Measurements from ENCODE around the gene TFEB.

TFEB gene

DNA sequence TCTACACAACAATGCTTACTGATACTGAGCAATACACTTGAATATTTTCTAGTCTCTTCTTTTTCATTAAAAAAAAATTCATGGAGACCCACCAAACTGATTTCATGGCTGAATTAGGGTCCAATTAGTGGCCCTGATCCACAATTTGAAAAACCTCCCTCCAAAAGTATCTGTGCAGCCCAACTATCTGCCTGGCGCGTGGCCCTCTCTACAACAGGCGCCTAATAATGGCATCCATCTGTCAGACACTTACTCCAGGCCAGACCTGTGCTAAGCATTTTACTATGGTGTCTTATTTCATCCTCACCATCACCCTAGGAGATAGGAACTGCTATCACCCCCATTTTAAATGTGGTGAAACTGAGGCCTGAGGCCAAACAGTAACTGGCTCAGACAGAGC is 14.0 kb downstream of the TFEB start:
- DNase-seq, result no peak

DNA sequence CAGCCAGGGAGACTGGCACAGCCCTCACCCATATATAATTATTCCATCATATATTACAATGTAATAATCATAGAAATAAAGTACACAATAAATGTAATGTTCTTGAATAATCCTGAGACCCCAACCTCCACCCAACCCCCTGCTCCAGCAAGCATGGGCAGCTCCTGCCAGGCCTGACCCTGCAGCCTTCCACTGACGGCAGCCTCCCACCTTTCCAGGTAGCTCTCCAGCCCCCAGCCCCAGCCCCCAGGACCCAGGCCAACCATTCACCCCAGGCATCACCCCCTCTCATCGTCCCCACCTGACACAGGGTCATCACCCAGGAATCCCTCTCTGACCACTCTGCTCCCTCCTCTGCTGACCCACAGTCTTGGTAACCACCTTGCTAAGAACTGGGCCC is 14.6 kb downstream of the TFEB start:
- no peak for DNase-seq

DNA sequence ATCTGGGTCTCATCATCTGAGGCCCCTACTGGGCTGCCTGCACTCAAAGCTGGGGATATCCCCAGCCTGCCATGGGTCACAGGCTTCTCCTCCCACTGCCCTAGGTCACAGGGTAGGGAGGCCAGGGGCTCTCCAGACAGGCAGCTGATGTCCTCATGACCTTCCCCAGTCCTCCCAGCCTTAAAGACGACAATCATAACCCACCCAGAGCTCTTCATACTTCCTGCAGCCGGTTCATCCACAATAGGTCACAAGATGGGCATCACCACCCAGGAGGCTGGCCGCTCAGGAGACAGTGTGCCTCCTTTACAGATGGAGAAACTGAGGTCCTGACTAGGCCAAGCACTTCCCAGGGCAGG is 15.2 kb downstream of the TFEB start:
- no peak for DNase-seq

DNA sequence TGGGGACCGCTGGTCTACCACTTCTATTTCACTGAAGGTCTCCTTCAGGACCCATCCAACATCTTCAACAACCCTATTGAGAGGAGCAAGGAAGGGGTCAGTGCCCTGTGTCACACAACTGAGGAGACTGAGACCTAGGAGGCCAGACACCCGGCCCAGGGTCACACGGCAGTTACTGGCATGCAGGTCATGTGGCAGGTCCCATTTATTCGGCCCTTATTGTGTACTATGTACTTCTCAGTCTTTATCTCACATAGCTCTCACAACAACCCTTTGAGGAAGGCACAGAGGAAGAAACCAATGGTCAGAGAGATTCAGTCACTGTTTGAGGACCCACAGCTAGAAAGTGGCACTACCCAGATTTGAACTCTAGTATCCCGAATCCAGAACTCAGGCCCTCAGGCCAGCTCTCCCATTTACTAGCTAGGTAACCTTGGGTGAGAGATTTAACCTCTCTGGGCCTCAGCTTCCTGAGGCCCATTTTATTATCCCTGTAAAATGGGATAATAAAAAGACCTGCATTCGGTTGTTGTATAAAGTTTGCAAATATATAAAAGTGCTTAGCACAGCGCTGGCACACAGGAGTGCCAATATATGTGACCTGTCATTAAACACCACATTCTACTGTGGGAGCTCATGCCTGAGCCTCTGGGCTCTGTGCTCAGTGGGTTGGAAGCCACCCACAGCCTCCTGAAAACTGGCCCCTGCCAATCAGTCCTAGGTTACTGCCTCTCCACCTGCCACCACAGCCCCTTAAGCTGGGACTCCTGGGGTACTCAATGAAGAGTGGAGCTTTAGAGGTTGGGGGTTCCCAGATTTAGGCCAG is 15.8 kb downstream of the TFEB start:
- no peak for DNase-seq

DNA sequence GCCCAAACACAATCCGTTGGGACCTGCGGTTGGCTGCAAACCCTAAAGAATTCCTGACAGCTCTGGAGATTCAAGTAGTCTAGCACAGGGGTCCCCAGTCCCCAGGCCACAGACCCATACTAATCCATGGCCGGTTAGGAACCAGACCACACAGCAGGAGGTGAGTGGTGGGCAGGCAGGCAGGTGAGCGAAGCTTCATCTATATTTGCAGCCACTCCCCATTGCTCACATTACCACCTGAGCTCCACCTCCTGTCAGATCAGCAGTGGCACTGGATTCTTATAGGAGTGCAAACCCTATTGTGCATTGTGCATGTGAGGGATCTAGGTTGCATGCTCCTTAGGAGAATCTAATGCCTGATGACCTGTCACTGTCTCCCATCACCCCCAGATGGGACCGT is 16.6 kb downstream of the TFEB start:
- DNase-seq, result no peak

DNA sequence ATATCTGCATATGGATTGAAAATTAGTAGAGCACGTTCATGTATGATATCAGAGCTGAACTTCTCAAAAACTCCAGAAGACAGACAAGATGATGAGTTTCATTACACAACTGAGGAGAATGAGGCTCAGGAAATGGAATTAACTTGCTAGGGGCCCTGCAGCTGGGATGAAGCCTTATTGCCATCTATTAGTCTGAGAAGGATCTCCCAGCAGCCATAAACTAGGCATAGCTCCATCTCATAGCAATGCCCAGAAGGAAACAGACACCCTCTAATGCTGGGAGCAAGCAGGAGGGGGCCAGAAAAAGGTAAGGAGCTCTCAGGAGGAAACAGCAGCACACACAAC is 18.0 kb downstream of the TFEB start:
- no peak for DNase-seq

DNA sequence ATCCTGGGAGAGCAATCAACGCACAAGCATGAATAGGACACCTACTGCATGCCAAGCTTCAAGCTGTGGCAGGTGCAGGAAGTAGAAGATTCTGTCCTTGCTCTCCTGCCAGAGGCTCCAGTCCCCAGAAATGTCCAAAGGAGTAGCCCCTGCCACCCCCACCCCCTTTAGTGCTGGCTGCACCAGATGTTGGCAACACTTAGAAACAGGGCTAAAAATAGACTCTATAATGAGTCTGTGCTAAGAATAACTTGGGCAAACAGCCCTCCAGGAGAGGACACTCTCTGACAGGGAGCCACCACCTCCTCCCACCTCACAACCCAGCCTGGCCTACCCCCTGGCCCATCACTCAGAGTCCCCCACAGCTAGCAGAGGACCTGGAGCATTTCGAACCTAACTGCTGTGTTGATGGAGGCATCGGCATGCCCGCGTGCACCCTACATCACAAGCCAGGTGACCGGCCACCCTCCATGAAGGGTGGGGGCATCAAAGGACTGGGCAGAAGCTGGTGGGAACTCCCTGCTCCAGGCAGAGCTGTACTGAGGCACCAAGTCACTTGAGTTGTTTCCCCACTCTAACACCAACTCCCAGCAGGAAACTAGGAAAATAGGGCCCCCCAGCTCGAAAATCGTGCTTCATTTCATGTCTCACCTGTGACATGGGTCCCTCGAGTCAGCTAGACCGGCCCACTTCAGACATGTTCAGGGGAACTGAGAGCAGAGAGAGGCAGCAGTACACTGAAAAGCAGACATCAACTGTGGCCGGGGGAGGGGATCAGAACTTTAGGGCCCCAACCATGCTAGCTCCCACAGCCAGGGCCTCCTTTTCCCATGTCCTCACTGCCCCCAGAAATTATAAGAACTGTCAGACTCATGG is 18.7 kb downstream of the TFEB start:
- DNase-seq, result peak in 1 of 2 experiments; percentile 3

DNA sequence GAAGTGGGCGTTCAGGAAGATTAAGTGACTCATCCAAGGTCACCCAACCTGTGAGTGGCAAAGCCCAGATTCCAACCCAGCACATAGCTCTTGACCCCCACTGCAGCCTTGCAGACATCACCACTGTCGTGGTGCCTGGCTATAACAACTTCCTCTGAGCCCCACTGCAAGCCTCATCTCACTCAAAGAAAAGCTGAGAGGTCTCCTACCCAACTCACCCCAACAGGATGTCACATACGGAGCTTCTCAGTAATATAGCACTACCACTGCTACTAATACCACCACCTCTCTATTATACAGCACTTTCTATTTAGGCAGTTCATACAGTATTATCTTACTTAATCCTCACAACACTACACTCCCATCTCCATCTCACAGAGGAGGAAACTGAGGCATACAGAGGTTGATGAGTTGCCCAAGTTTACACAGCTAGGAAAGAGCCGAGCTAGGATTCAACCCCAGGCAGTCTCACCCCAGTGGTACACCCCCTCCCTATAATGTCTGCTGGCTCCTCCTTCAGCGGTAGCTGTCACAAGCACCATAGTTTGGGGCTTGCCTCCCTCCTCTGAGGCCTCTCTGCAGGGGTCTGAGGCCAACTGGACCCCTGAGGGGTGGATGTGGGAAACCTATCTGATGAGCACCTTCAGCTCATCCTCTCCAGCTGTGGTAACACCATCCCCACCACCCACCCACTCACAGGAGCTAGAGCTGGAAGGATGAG is 19.5 kb downstream of the TFEB start:
- DNase-seq, result no peak

DNA sequence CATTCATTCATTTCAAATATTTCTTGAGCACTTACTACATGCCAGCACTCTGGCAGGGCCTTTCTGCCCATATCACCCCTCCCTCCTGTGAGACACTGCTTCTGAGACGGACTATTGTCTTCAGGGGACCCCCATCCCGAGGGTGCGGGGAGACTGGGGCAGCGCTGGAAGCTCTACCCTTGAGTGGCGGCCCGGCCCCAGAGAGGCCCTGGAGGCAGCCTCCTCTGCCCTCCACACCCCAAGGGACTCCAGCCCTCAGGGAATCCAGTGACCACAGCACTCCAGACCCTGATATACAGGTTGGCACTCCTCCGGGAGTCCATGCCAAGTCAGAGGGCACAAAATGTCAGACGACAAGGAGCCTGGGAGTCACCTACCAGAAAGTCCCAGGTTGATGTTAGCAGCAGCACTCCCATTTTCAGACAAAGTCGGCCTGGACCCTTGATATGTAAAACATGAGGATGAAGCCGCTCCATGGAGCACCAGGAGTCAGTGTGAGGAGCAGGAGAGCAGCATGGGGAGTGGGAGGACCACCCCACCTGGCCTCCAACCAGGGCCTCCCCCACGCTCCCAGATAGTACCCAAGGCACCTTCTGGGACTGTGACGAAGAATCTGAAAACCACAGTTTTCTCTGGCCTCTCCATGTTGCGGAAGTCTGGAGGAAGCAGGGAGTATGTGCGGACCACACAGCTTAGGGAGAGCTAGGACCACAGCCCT is 20.7 kb downstream of the TFEB start:
- DNase-seq, result no peak

DNA sequence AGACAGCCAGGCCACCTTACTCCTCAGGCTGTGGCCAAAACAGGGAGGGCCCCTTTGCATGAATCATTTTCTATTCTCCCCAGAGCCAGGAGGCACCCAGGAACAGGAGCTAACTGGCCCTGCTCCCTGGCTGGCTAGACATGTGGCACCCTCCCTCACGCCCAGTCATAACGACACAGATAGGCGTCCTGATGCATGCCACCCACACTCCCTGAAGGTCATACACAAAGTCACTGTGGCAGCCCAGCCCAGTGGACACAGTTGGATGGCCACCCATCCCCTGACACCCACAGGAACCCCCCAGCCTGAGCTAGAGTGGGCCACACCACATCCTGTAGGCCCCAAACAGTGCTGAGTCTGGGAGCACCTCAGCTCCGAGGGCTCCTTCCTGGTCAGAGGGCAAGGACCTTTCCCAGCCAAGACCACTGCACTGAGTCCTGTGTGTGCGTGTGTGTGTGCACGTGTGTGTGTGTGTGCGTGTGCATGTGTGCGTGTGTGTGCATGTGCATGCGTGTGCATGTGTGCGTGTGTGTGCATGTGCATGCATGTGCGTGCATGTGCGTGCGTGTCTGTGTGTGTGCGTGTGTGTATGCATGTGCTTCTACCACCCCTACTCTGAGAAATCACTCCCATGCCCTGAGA is 21.6 kb downstream of the TFEB start:
- DNase-seq, result no peak

DNA sequence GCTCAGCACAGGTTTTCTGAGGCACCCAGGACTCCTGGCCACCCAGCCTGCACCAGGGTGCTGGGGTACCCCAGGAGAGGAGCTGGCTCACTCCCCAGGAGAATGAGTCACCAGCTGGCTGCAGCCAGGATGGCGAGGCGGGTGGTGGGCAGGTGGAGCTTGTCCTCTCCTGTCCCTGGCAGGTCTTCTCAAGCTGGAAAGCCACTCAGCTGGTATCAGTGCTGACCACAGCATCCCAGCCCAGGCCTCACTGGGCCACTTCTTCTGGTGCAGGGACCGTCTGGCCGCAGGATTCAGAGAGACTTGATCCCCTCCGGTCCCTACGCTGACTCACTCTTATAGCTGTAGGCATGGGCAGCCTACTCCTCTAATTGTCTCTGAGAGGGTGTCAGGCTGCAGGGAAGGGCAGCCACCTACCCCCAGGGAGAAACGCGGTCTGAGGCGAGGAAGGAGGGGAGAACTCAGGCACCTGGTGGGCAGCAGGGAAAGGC is 22.2 kb downstream of the TFEB start:
- peak in 1 of 2 experiments; percentile 27 for DNase-seq

DNA sequence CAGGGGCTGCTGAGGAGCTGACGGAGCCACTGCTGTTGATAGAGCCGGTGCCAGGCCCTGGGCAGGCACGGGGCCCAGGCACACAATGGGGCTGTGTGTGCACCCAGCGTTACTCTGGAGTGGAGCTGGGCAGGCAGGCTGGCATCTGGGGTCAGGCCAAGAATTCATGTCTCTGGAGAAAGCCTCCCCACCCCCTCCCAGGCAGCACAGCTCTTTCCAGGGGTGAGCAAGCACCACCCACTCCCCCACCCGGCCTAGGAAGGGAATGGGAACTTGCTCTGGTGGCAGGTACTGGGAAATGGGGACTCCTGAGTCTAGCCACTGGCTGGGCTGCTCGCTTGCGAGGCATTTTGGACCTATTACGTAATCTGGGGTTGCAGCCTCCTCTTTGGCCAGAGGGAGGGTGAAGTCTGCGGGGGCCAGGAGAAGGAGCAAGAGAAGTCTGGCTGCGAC is 22.7 kb downstream of the TFEB start:
- DNase-seq, result peak in 1 of 2 experiments; percentile 16

DNA sequence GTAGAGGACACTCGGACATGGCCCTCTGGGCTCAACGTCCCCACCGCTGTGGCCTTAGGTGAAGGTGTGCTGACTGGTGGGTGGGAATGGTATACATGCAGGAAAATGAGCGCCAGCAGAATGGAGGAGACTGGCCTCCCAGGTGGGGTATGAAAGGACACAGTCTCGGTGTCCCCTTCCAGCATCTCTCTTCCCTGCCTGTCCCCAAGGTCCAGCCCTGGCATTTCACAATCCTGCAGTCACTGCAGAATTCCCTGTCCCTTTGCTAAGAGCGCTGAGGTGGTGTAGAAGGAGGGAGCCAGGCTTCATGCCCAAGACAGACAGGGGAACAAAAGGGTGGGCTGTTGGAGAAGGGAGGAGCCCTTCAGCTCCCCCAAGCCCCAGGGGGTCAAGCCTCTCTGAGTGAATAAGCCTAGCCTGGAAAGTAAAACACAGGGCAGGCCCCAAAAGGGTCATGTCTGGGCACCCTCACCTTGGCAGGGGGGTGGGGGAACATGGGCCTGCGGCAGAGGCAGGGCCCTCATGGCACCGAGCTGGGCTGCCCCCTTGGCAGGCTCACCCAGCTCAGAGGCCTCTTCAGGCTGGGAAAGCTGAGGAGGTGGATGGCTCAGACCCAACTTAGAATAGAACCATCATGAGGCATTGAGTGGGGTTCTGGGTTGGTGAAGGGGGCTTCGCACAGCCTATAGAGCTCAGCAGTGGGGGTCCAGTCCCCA is 23.9 kb downstream of the TFEB start:
- DNase-seq, result no peak

DNA sequence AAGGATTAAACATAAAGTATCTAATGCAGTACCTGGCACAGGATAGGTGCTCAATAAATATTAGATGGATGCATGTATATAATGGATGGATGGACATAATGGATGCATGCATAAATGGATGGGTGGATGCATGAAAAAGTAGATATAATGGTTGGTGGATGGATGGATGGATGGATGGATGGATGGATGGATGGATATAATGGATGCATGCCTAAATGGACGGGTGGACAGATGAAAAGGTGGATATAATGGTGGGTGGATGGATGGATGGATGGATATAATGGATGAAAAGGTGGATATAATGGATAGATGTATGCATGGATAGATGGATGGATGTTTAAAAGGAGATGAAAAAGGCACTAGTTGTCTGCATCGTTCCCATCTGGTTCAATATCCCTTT is 26.0 kb downstream of the TFEB start:
- DNase-seq, result no peak

DNA sequence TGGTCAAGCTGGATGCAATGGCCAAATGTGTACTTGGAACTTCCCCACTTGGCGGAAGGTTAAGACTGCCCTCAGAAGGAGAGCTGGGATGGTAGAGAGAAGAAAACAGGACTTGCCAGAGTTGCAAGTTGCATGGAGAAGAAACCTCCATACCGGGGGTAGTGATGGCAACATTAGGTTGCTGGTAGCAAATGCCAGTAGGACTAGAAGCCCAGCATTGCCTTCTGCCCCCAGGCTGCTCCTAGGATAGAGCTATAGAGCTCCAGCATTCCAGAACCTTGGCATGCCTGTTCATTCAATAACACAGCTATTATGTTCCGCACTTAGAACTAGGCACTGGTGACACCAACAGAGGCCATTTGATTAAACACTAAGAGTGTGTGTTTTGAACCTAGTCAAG is 26.6 kb downstream of the TFEB start:
- DNase-seq, result no peak

DNA sequence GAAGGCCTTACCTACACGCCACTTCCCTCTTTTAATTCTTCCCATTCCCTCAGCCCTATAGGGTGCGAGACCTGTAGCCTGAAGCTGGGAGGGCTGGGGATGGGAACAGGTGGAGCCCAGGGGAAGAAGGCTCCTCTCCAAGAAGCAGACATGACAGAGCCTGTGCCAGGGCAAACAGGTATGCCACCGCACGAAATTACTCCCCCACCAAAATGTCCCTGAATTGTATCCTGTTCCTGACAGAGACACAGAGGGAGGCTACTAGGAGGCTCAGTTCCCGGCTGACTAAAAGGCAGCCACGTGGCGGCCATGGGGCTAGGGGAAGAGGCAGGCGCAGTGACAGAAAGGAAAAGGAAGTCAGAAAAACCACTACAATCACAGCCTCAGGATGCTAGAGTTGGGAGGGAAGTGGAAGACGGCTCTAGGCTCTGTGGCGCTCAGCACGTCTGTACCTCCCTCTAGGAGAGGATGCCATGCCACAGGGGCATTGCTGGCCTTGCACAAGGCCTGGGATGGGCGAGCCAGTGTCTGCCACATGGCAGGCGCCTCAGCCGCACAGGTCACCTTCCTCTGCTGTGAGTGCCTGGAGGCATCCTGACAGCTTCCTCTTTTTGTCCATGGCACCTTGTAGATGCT is 27.7 kb downstream of the TFEB start:
- no peak for DNase-seq

DNA sequence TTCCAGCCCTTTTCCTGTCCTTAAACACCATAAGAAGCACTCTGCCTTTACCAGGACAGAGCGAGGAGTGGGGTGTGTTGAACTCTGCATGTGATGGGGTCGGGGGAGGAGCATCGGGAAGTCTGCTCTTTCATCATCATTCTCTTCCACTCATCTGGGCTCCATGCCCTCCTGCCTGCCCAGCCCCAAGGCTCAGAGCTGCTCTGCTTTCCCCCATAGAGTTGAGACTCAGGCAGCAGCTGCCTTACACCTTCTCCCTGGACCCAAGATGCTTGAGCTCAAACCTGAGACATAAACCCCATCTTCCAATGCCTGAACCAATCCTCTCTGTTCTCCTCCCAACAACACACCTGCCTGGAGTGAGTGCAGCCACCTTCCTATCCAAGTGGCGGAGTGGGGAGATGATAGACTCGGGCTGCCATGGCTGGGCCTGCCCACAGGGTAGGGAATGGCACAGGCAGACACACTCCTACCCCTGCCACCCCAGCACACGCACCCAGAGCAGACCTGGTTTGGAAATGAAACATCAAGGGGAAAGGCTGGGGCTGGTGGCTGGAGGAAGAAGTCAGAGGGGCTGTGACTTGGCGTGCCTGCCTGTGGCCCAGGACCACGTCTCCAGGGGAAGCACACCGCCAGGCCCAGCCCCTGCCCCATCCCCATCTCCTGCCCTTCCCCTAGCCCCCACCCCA is 28.4 kb downstream of the TFEB start:
- DNase-seq, result no peak

DNA sequence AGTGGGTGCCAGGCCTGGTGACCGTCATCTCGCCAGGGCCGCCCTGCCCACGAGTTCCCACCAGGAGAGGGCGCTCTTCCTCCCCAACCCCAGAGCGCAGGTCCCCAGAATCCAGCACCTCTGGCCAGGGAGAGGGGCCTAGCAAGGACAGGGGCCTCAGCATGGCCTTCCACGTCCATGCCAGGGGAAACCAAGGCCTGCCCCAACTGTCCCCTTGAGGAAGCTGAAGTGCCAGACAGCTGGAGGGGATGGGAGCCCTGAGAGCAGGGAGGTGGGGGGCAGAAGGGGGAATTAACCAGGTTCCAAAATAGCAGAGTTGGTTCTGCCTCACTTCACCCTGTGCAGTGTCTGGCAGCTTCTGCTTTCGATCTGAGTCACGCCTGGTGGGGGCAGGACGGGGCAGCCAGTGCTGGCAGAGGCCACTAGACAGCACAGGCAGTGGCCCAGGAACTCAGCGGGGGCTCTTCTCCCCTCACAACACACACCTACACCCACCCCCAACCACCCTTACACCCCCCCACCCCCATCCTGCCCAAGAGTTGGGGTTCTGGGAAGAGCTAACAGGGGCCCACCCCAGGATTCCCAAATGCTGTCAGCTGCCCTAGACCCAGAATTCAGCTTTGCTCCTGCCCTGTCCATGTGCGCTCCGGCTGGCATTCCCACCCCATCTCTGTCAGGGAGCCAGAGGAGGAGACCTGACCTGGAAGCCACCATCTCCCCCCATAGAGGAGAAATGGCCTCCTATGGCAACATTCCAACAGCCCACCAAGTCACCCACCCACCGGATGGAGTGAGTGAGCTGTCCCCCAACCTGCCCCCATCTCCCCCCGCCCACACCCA is 29.2 kb downstream of the TFEB start:
- peak; percentile 67 to 83 for DNase-seq

DNA sequence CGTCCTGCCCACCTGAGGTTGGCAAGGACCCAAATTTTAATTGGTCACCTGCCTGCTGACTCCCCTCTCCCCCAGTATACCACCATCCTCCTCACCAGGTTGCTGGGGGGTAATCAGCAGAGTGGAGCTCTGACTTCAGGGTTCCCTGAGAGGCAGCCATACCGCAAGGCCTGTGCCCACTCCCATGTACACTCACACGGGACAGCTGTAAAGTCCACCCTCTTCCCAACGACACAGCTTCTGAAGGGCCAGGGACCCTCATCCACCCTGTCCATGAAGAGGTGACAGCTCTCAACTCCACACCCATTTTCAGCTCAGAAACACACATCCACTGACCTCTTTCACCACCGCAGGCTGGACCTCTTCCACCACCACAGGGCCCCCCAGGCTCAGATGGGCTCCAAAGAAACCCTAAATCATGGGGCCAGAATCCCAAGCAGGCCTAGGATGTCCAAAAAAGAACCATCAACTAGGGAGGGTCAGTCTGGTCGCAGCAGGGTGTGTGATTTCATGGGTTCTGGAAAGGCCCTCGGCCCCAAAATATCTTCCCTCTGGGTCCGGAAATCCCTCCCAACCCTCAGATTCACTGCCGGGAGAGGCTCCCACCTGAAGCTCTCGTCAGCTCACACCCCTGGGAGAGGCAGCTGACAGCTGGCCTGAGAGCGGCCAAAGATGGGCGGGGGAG is 30.0 kb downstream of the TFEB start:
- DNase-seq, result no peak
